Measurements from ENCODE around the gene PYGM.

DNA sequence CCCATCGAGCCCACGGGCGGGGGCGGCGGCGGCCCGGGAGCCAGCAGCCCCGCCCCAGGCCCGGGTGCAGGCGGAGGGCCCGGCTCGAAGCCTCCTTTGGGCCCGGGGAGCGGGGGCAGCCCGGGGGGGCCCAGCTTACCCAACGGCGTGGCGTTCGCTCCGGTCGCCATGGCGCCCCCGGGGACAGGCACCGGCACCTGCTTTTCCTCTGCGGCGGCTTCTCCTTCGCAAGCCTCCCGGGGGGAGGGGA lies 18.4 kb upstream of the PYGM start:
- TF ChIP-seq, protein P1, sequence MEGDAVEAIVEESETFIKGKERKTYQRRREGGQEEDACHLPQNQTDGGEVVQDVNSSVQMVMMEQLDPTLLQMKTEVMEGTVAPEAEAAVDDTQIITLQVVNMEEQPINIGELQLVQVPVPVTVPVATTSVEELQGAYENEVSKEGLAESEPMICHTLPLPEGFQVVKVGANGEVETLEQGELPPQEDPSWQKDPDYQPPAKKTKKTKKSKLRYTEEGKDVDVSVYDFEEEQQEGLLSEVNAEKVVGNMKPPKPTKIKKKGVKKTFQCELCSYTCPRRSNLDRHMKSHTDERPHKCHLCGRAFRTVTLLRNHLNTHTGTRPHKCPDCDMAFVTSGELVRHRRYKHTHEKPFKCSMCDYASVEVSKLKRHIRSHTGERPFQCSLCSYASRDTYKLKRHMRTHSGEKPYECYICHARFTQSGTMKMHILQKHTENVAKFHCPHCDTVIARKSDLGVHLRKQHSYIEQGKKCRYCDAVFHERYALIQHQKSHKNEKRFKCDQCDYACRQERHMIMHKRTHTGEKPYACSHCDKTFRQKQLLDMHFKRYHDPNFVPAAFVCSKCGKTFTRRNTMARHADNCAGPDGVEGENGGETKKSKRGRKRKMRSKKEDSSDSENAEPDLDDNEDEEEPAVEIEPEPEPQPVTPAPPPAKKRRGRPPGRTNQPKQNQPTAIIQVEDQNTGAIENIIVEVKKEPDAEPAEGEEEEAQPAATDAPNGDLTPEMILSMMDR (conservative IDR thresholded peaks at IDR 0.05 in 1 of 2, IDR thresholded peaks at IDR 0.05 in 1 of 2; ENCODE audit: extremely low read depth in 1 of 2, insufficient read depth in 1 of 2, low read depth in 1 of 2, low read length in 2 of 2), result no peak
- no peak for TF ChIP-seq EZH2 (IDR thresholded peaks at IDR 0.05; ENCODE audit: borderline replicate concordance, low read length)

Data from mammary epithelial cell (primary cell).